IMR-90 (cell line): ENCODE results near the gene TIAM1. TPM values are rescaled to one million over a fixed set of nuclear protein-coding genes. Genes with fewer than 3 reads are reported as not detected.

ENCODE experiments used
- ATAC-seq: fragments of 200-7000 bp; cut with Tn5 transposase; 2 replicates; pipeline ENCODE4 v1.9.1; 2020; ENCODE audit warnings: low read depth, mild to moderate bottlenecking, moderate library complexity
- BruUV-seq: library from RNA; stranded (reverse); fragments of 400-500 nt; replicated peaks from 2 replicates; lab custom pipeline; 2021; lab: Mats Ljungman, UMichigan
- CTCF ChIA-PET: fragments of 300-600 bp; formaldehyde crosslinking; extraction: SDS; loops from one replicate; lab custom pipeline; 2021; ENCODE audit warnings: antibody characterized with exemption; lab: Yijun Ruan, JAX
- POLR2A ChIA-PET: fragments of 300-600 bp; sonication (Branson Sonifier 250); formaldehyde crosslinking; loops from one replicate; lab custom pipeline; 2022; ENCODE audit warnings: antibody characterized with exemption; ENCODE audit not compliant: unreplicated experiment; lab: Charles Lee
- DNase-seq: peaks from one replicate; pipeline ENCODE4 v3.0.0; 2013
- H2AFZ ChIP-seq: replicated peaks from 2 replicates; pipeline ENCODE3; 2013; ENCODE audit warnings: low read length, mild to moderate bottlenecking; ENCODE audit not compliant: poor library complexity
- H2AK5ac ChIP-seq: 2 replicates; pipeline ENCODE4 v1.6.1; 2013; ENCODE audit warnings: low read depth, low read length, inconsistent platforms
- H2AK9ac ChIP-seq: replicated peaks from 2 replicates; pipeline ENCODE3; 2013; ENCODE audit warnings: mild to moderate bottlenecking, low read depth, low read length, moderate library complexity; ENCODE audit not compliant: poor library complexity
- H2BK120ac ChIP-seq: 2 replicates; pipeline ENCODE4 v1.6.1; 2013; ENCODE audit warnings: low read depth, low read length, inconsistent platforms
- H2BK15ac ChIP-seq: 3 replicates; pipeline ENCODE4 v1.6.1; 2013; ENCODE audit warnings: low read depth, low read length, inconsistent platforms
- H2BK20ac ChIP-seq: 2 replicates; pipeline ENCODE4 v1.6.1; 2013; ENCODE audit warnings: low read depth, mild to moderate bottlenecking, inconsistent platforms, low read length, moderate library complexity
- H2BK5ac ChIP-seq: 2 replicates; pipeline ENCODE4 v1.6.1; 2013; ENCODE audit warnings: mild to moderate bottlenecking, low read depth, low read length, inconsistent platforms; ENCODE audit not compliant: poor library complexity, severe bottlenecking
- H3K14ac ChIP-seq: replicated peaks from 2 replicates; pipeline ENCODE4 v1.6.1; 2013; ENCODE audit warnings: low read depth, low read length, inconsistent platforms
- H3K18ac ChIP-seq: 2 replicates; pipeline ENCODE4 v1.6.1; 2013; ENCODE audit warnings: low read depth, low read length, control low read depth
- H3K23ac ChIP-seq: 2 replicates; pipeline ENCODE4 v1.6.1; 2013; ENCODE audit warnings: low read depth, low read length, inconsistent platforms
- H3K27ac ChIP-seq: 2 replicates; pipeline ENCODE4 v1.5.1; 2013; ENCODE audit warnings: mild to moderate bottlenecking, control low read depth, low read length; ENCODE audit not compliant: insufficient read depth
- H3K27me3 ChIP-seq: 2 replicates; pipeline ENCODE4 v1.6.1; 2013; ENCODE audit warnings: low read length; ENCODE audit not compliant: control insufficient read depth, insufficient read depth
- H3K36me3 ChIP-seq: 2 replicates; pipeline ENCODE4 v1.6.1; 2013; ENCODE audit warnings: low read length, mixed read lengths; ENCODE audit not compliant: control insufficient read depth, insufficient read depth
- H3K4ac ChIP-seq: 2 replicates; pipeline ENCODE4 v1.6.1; 2013; ENCODE audit warnings: low read depth, low read length, inconsistent platforms
- H3K4me1 ChIP-seq: 2 replicates; pipeline ENCODE4 v1.6.1; 2013; ENCODE audit warnings: low read length, mixed read lengths; ENCODE audit not compliant: control insufficient read depth, insufficient read depth
- H3K4me2 ChIP-seq: 2 replicates; pipeline ENCODE4 v1.6.1; 2013; ENCODE audit warnings: low read depth, mild to moderate bottlenecking, control low read depth, low read length, moderate library complexity
- H3K4me3 ChIP-seq: 2 replicates; pipeline ENCODE4 v1.5.1; 2013; ENCODE audit warnings: low read depth, mild to moderate bottlenecking, control low read depth, low read length, moderate library complexity; ENCODE audit not compliant: insufficient read depth
- H3K56ac ChIP-seq: 2 replicates; pipeline ENCODE4 v1.6.1; 2013; ENCODE audit warnings: low read length, inconsistent platforms; ENCODE audit not compliant: insufficient read depth; ENCODE audit errors: extremely low read depth
- H3K79me1 ChIP-seq, 2 experiments: 2 replicates each; pipeline ENCODE4 v1.6.1; 2013; ENCODE audit warnings: low read length in 2 of 2, inconsistent platforms in 1 of 2, low read depth in 1 of 2
- H3K9ac ChIP-seq: 2 replicates; pipeline ENCODE4 v1.6.1; 2013; ENCODE audit warnings: low read depth, low read length, control low read depth
- H3K9me1 ChIP-seq: 2 replicates; pipeline ENCODE4 v1.6.1; 2013; ENCODE audit warnings: low read length, inconsistent platforms; ENCODE audit not compliant: insufficient read depth
- H3K9me3 ChIP-seq: 2 replicates; pipeline ENCODE4 v1.6.1; 2013; ENCODE audit warnings: low read length; ENCODE audit not compliant: control insufficient read depth, insufficient read depth
- H4K20me1 ChIP-seq: 2 replicates; pipeline ENCODE4 v1.6.1; 2013; ENCODE audit warnings: low read length, inconsistent platforms; ENCODE audit not compliant: insufficient read depth
- H4K5ac ChIP-seq: 2 replicates; pipeline ENCODE4 v1.6.1; 2013; ENCODE audit warnings: mild to moderate bottlenecking, low read depth, low read length, control low read depth
- H4K8ac ChIP-seq, 2 experiments: 2 replicates each; pipeline ENCODE4 v1.6.1; 2013; ENCODE audit warnings: low read depth in 2 of 2, low read length in 2 of 2, control low read depth in 1 of 2, inconsistent platforms in 1 of 2
- H4K91ac ChIP-seq: 2 replicates; pipeline ENCODE4 v1.6.1; 2013; ENCODE audit warnings: low read depth, low read length, inconsistent platforms; ENCODE audit not compliant: insufficient read depth
- BHLHE40 ChIP-seq: fragments of 150-350 bp; IDR thresholded peaks from 2 replicates; pipeline ENCODE4 v1.6.1; 2016; ENCODE audit warnings: mild to moderate bottlenecking, low read depth, low read length
- CEBPB ChIP-seq: IDR thresholded peaks from 2 replicates; pipeline ENCODE4 v1.6.1; 2012; ENCODE audit warnings: low read depth, low read length, improper control_type of control experiment
- CHD1 ChIP-seq: IDR thresholded peaks from 2 replicates; pipeline ENCODE4 v1.6.1; 2012; ENCODE audit warnings: low read depth, low read length, improper control_type of control experiment
- CTCF ChIP-seq: conservative IDR thresholded peaks from 2 replicates; pipeline ENCODE4 v1.5.1; 2012; ENCODE audit warnings: mild to moderate bottlenecking, low read depth, low read length, improper control_type of control experiment
- ELK1 ChIP-seq: fragments of 150-350 bp; IDR thresholded peaks from 2 replicates; pipeline ENCODE4 v1.6.1; 2016; ENCODE audit warnings: low read depth, mild to moderate bottlenecking, low read length, moderate library complexity, borderline replicate concordance
- FOS ChIP-seq: fragments of 150-350 bp; IDR thresholded peaks from 2 replicates; pipeline ENCODE4 v1.6.1; 2016; ENCODE audit warnings: low read depth, low read length
- MAFK ChIP-seq: IDR thresholded peaks from 2 replicates; pipeline ENCODE4 v1.6.1; 2012; ENCODE audit warnings: low read depth, low read length, improper control_type of control experiment
- MAZ ChIP-seq: IDR thresholded peaks from 2 replicates; pipeline ENCODE4 v1.6.1; 2012; ENCODE audit warnings: low read depth, mild to moderate bottlenecking, low read length, improper control_type of control experiment, moderate library complexity, borderline replicate concordance
- MXI1 ChIP-seq: IDR thresholded peaks from 2 replicates; pipeline ENCODE4 v1.6.1; 2012; ENCODE audit warnings: low read depth, mild to moderate bottlenecking, low read length, moderate library complexity, borderline replicate concordance
- NFE2L2 ChIP-seq: fragments of 150-350 bp; IDR thresholded peaks from 2 replicates; pipeline ENCODE4 v1.6.1; 2016; ENCODE audit warnings: low read depth, mild to moderate bottlenecking, low read length
- POLR2A ChIP-seq: IDR thresholded peaks from 2 replicates; pipeline ENCODE4 v1.6.1; 2012; ENCODE audit warnings: mild to moderate bottlenecking, low read depth, low read length
- RAD21 ChIP-seq: IDR thresholded peaks from 2 replicates; pipeline ENCODE4 v1.6.1; 2012; ENCODE audit warnings: low read length, improper control_type of control experiment
- RCOR1 ChIP-seq: IDR thresholded peaks from 2 replicates; pipeline ENCODE4 v1.6.1; 2012; ENCODE audit warnings: mild to moderate bottlenecking, low read length, improper control_type of control experiment; ENCODE audit not compliant: insufficient replicate concordance
- RFX5 ChIP-seq: IDR thresholded peaks from 2 replicates; pipeline ENCODE4 v1.8.0; 2012; ENCODE audit warnings: low read depth, mild to moderate bottlenecking, low read length, moderate library complexity
- SMC3 ChIP-seq: fragments of 150-350 bp; IDR thresholded peaks from 2 replicates; pipeline ENCODE4 v1.6.1; 2016; ENCODE audit warnings: low read depth, mild to moderate bottlenecking, antibody characterized with exemption, low read length, moderate library complexity
- USF2 ChIP-seq: fragments of 150-350 bp; IDR thresholded peaks from 2 replicates; pipeline ENCODE4 v1.6.1; 2017; ENCODE audit warnings: mild to moderate bottlenecking, antibody characterized with exemption, low read length, low read depth
- WGBS, 2 experiments: methylation state at CpG; one replicate each; pipeline versions ENCODE4 v1.1.5 to v1.1.7; 2013; ENCODE audit warnings: missing lambda C conversion rate in 2 of 2; ENCODE audit not compliant: insufficient read length in 1 of 2; ENCODE audit errors: extremely low coverage in 2 of 2; 5-methylcytosine and 5-hydroxymethylcytosine counted together
- dilution Hi-C: fragments of 300-500 bp; cut with HindIII; formaldehyde crosslinking; loops from one replicate; pipeline ENCODE4 v1.14.3; 2018; ENCODE audit warnings: low sequenced_read_pairs; ENCODE audit not compliant: unreplicated experiment
- in situ Hi-C: fragments of 300-500 bp; cut with MboI; formaldehyde crosslinking; loops from 3 replicates; pipeline ENCODE4 v1.14.3; 2019; ENCODE audit warnings: low sequenced_read_pairs, inconsistent platforms, mixed read lengths
- intact Hi-C: fragments of 100-400 bp; cut with micrococcal nuclease; formaldehyde crosslinking; loops from 2 replicates; pipeline ENCODE4 v1.10.0; 2022
- polyA plus RNA-seq, 3 experiments: library from polyadenylated mRNA; depleted of rRNA; stranded (reverse); fragments of >200 nt; gene quantifications; 2 replicates each; pipeline ENCODE4 v1.2.3, GENCODE V29; 2012; ENCODE audit warnings: low replicate concordance in 1 of 3
- total RNA-seq: library from RNA; depleted of rRNA; stranded (reverse); fragments of >200 nt; gene quantifications from 2 replicates; pipeline ENCODE4 v1.2.3, GENCODE V29; 2012

Gene TIAM1
- total and polyA plus RNA-seq, 2 of the 4 experiments (the other 2 are of a cell fraction): 2.9 to 9.3 TPM

GRCh38 chr21:31342348-31342747 lies 1.7 kb downstream of the TIAM1 start:
- Histone ChIP-seq H3K23ac (no peak overlapping the region), H2AFZ (no peak overlapping the region), H4K5ac (no peak overlapping the region), H3K27ac (no peak overlapping the region), H3K9me1 (no peaks in the 10 kb centered on the region), H3K4me3 (no peak overlapping the region), H4K8ac (no peak overlapping the region), H2AK9ac (no peak overlapping the region), H4K91ac (no peak overlapping the region), H2AK5ac (no peak overlapping the region), H4K20me1 (no peaks in the 10 kb centered on the region), H2BK20ac (no peak overlapping the region), H3K18ac (no peak overlapping the region), H3K56ac (no peak overlapping the region), H3K9ac (no peak overlapping the region), H3K36me3 (no peaks in the 10 kb centered on the region), H2BK5ac (no peak overlapping the region), H3K9me3 (no peaks in the 10 kb centered on the region), H3K79me1 (no peaks in the 10 kb centered on the region), H3K4ac (no peak overlapping the region), H2BK120ac (no peak overlapping the region), H2BK15ac (no peak overlapping the region), H3K14ac (no peak overlapping the region), H3K4me2 (no peak overlapping the region), H3K4me1 (no peaks in the 10 kb centered on the region), H3K27me3 (peaks cover 41% of the 10 kb centered on the region)
- ATAC-seq (no peak), DNase-seq (no peak)
- TF ChIP-seq USF2 (no peak), CHD1 (no peak), RCOR1 (no peak), MAZ (no peak), MAFK (no peak), RFX5 (no peak), CEBPB (no peak), POLR2A (no peak), CTCF (no peak), FOS (no peak), RAD21 (no peak), SMC3 (no peak), ELK1 (no peak), MXI1 (no peak), NFE2L2 (no peak), BHLHE40 (no peak)
- BruUV-seq: no TSS peak
- CTCF ChIA-PET: no interaction called here
- POLR2A ChIA-PET: interaction anchor here (0.6 kb wide), 1 partner anchor 36 kb away, joined by 5 read pairs; no protein-coding TSS in a partner anchor
- in situ Hi-C loops (no loop called here), intact Hi-C loops (no loop called here), dilution Hi-C loops (no loop called here)
- WGBS, 2 experiments: no CpG with 5 or more reads among the region's 3 CpGs
